HG03196 (cell line): ENCODE measurements around the gene KRT26.
A peak's percentile ranks its signal among the peaks of the same experiment; 100 is the strongest.
"Not testable (repeated sequence)": the region's sequence is repeated elsewhere in the genome, so short reads cannot be mapped to it uniquely, and the experiment has no call there.

ENCODE experiments used
- ATAC-seq: cut with Tn5 transposase; IDR thresholded peaks from one replicate; pipeline ENCODE4 v1.9.1; 2021; ENCODE audit not compliant: unreplicated experiment

Gene KRT26

GRCh38 chr17:40772101-40772500 lies at the start of gene KRT26:
Gene KRT26 (minus strand): TSS chr17:40772201. CDS start chr17:40772113, 88 bp downstream.
- ATAC-seq = no peak

GRCh38 chr17:40821536-40821935 lies 49.5 kb upstream of the KRT26 start:
- ATAC-seq = no peak

- ATAC-seq = no peak
Measured at GRCh38 chr17:40820228-40820838, 48.3 kb upstream of the KRT26 start.

- ATAC-seq = no peak
Measured at GRCh38 chr17:40819528-40820125, 47.6 kb upstream of the KRT26 start.

GRCh38 chr17:40818733-40819527 lies 46.9 kb upstream of the KRT26 start:
- ATAC-seq = peak; percentile 90

- ATAC-seq = no peak
Measured at GRCh38 chr17:40818343-40818732, 46.3 kb upstream of the KRT26 start.

GRCh38 chr17:40817103-40817682 lies 45.2 kb upstream of the KRT26 start:
- ATAC-seq = no peak

- ATAC-seq = no peak
Measured at GRCh38 chr17:40816569-40816968, 44.6 kb upstream of the KRT26 start.

- no peak for ATAC-seq
Measured at GRCh38 chr17:40815381-40815780, 43.4 kb upstream of the KRT26 start.

GRCh38 chr17:40814657-40815056 lies 42.7 kb upstream of the KRT26 start:
- ATAC-seq = not testable (repeated sequence)

GRCh38 chr17:40813804-40814203 lies 41.8 kb upstream of the KRT26 start:
- no peak for ATAC-seq

GRCh38 chr17:40812639-40813038 lies 40.6 kb upstream of the KRT26 start:
- ATAC-seq = no peak

- ATAC-seq = no peak
Measured at GRCh38 chr17:40810494-40810893, 38.5 kb upstream of the KRT26 start.

- ATAC-seq = no peak
Measured at GRCh38 chr17:40809721-40810421, 37.9 kb upstream of the KRT26 start.

- no peak for ATAC-seq
Measured at GRCh38 chr17:40806131-40806530, 34.1 kb upstream of the KRT26 start.

GRCh38 chr17:40803617-40804082 lies 31.6 kb upstream of the KRT26 start:
- ATAC-seq = no peak

GRCh38 chr17:40801157-40801556 lies 29.2 kb upstream of the KRT26 start:
- ATAC-seq = no peak

- ATAC-seq = no peak
Measured at GRCh38 chr17:40800381-40800780, 28.4 kb upstream of the KRT26 start.

GRCh38 chr17:40799859-40800258 lies 27.9 kb upstream of the KRT26 start, which contains the start of gene KRT28:
Gene KRT28 (minus strand): TSS chr17:40799959. CDS start chr17:40799893, 66 bp downstream.
- ATAC-seq = no peak

- ATAC-seq = no peak
Measured at GRCh38 chr17:40796846-40797245, 24.8 kb upstream of the KRT26 start.
